Measurements from ENCODE around the gene PKP2. TPM values are rescaled to one million over a fixed set of nuclear protein-coding genes. Genes with fewer than 3 reads are reported as not detected.

Gene PKP2
- total and polyA plus RNA-seq, 9 of the 15 experiments (the other 6 are each of a cell fraction or from before 2014, with no cell fraction given): 1.6 to 4.2 (median 2.8) TPM

GRCh38 chr12:32755654-32756475 lies 140.7 kb downstream of the PKP2 start, which contains the start of gene YARS2 (continued):
- TF ChIP-seq TAF1 (IDR thresholded peaks at IDR 0.05; ENCODE audit: control insufficient read depth, extremely low read depth, insufficient read depth, low read length, severe bottlenecking) (peak; percentile 94), RFX1 (IDR thresholded peaks at IDR 0.05) (peak; percentile 64), ZFP36 (IDR thresholded peaks at IDR 0.05; ENCODE audit: low read depth, low read length, partially characterized antibody) (no peak), RFX5 (IDR thresholded peaks at IDR 0.05; ENCODE audit: low read depth, low read length) (no peak), DDX20 (tag; IDR thresholded peaks at IDR 0.05; ENCODE audit: low read depth) (no peak), ZNF436 (CRISPR knock-in tag; IDR thresholded peaks at IDR 0.05) (no peak), ZNF277 (CRISPR knock-in tag; IDR thresholded peaks at IDR 0.05; ENCODE audit: borderline replicate concordance) (no peak), WHSC1 (IDR thresholded peaks at IDR 0.05; ENCODE audit: low read length) (no peak), MTA1 (IDR thresholded peaks at IDR 0.05; ENCODE audit: borderline replicate concordance) (no peak), JUNB (CRISPR knock-in tag; conservative IDR thresholded peaks at IDR 0.05) (no peak), CGGBP1 (CRISPR knock-in tag; IDR thresholded peaks at IDR 0.05) (peak; percentile 37; the same call in 1 of the 2 replicates), TFAP4 (CRISPR knock-in tag; IDR thresholded peaks at IDR 0.05; ENCODE audit: borderline replicate concordance) (no peak), RBM22 (IDR thresholded peaks at IDR 0.05; ENCODE audit: low read depth, low read length, poor library complexity, severe bottlenecking) (no peak), ZNF551 (CRISPR knock-in tag; IDR thresholded peaks at IDR 0.05) (no peak), HMGXB4 (CRISPR knock-in tag; IDR thresholded peaks at IDR 0.05) (no peak), POU5F1 (IDR thresholded peaks at IDR 0.05; ENCODE audit: borderline replicate concordance, low read depth, low read length, partially characterized antibody) (no peak), E2F8 (IDR thresholded peaks at IDR 0.05; ENCODE audit: low read depth, partially characterized antibody) (peak; percentile 37), FOSL1 (tag; conservative IDR thresholded peaks at IDR 0.05) (peak; percentile 33; the same call in 1 of the 2 replicates), ZNF764 (CRISPR knock-in tag; IDR thresholded peaks at IDR 0.05; ENCODE audit: low read depth) (peak; percentile 83), MCM7 (IDR thresholded peaks at IDR 0.05) (no peak), PPARD (CRISPR knock-in tag; IDR thresholded peaks at IDR 0.05) (no peak)
